GM21360 (cell line): ENCODE data around the gene MACROD2.
"Not testable (repeated sequence)": the region's sequence is repeated elsewhere in the genome, so short reads cannot be mapped to it uniquely, and the experiment has no call there.

ENCODE experiments used
- ATAC-seq: cut with Tn5 transposase; IDR thresholded peaks from one replicate; pipeline ENCODE4 v1.9.1; 2021; ENCODE audit warnings: mild to moderate bottlenecking, moderate library complexity; ENCODE audit not compliant: unreplicated experiment

Gene MACROD2

GRCh38 chr20:15179781-15180180 lies 1184.5 kb downstream of the MACROD2 start:
- ATAC-seq: no peak

- no peak for ATAC-seq
Observed at GRCh38 chr20:15185322-15185721, 1190.0 kb downstream of the MACROD2 start.

DNA sequence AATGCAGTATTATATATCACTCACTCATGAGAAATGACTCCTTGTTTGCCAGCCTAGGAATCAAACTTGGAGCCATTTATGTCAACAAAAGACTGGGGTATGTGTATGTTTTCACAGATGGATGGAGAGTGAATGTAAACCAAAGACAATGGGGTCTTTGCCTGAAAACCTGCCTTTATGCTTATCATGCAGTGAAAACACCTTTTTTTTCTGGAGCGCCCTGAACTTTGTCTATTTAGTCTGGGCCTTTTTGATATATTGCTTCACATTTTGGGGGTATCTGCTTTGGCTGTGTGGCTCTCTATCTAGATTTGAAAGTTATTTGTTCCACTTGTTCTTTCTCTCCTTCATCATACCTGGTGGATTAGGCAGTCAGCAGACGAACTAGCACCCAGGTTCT lies 1190.6 kb downstream of the MACROD2 start:
- no peak for ATAC-seq

DNA sequence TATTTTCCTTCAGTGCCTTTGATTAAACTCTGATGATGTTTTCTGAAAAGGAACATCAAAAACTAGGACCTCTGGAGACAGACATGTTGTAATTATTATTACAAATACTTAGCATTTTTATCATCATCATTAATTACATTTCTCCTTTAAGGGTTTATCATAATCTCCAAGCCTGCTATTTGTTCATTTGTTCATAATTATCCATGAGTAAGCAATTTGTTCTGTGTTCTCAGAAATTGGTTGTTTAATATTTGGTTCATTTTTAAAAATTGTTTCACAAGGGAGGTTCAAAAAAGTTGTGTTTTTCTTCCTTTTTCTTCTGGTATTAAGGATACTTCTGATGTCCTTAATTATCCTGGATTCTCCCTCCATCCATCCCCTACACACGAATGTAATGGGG lies 1192.3 kb downstream of the MACROD2 start:
- no peak for ATAC-seq

DNA sequence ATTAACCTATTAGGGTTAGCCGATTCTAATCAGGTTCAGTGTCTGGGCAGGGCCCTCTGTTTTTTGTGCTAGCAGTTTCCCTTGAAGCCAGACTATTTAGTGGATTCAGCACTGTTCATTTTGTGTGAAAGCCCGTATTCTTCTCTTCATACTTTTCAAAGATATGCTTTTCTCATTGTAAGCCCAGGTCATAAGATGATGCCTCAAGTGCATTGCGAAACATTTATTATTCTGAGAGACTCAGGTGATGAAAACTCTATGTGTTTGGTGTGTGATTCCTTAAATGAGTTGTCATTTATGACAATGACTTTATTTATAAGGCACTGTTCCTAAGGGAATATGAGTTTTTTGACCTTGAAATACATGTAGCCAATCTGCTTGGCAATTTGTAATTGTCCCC lies 1193.1 kb downstream of the MACROD2 start:
- no peak for ATAC-seq

- no peak for ATAC-seq
Observed at GRCh38 chr20:15191082-15191723, 1195.9 kb downstream of the MACROD2 start.

GRCh38 chr20:15195378-15195777 lies 1200.1 kb downstream of the MACROD2 start:
- ATAC-seq: no peak

GRCh38 chr20:15196547-15197255 lies 1201.4 kb downstream of the MACROD2 start:
- peak; percentile 59 for ATAC-seq

DNA sequence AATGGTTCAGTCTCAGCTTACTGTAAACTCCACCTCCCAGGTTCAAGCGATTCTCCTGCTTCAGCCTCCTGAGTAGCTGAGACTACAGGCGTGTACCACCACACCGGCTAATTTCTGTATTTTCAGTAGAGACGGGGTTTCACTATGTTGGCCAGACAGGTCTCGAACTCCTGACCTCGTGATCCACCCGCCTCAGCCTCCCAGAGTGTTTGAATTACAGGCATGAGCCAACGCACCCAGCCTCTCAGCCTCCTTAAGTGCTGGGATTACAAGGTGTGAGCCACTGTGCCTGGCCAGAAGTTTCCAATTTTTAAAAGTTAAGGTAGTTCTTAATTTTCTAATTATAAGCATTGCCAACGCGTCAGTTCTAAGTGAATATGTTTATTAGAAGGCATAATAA lies 1202.7 kb downstream of the MACROD2 start:
- ATAC-seq: not testable (repeated sequence)

GRCh38 chr20:15199698-15200097 lies 1204.4 kb downstream of the MACROD2 start:
- ATAC-seq: peak; percentile 45

DNA sequence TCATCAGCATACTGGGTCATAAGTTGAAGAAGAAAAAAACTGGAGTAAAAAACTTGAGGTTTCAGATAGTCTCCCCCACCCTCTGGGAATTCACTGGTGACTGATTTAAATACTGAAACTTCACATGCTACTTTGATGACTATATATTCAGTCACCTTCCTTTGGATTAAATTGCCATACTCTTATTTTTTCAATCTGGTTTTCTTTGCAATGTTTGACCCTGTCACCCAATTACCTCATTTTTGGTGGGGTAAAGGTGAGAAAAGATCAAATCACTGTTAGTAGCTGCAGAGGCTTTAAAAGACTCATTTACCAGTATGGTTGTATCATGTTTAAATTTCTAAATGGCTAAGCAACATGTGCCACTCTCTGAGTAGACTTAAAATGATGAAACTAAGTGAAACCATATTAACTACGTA lies 1204.8 kb downstream of the MACROD2 start:
- ATAC-seq: peak; percentile 79

DNA sequence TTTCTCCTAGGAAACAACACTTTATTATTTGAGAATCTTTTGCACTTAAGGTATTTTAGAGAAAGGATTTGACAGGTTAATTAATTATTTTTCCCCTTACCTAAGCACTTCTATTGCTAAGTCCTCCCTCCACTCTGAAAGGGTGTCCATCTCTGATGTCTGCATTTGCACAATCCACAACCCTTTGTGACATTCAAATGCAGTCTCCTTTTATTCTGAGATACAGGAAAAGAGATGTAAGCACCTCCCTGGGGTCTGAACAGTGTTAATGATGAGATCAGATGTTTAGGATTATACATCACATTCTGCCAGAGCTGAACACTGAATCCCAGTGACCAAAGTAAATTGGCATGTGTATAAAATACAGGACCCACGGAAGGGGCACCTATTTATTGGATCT lies 1206.3 kb downstream of the MACROD2 start:
- no peak for ATAC-seq

DNA sequence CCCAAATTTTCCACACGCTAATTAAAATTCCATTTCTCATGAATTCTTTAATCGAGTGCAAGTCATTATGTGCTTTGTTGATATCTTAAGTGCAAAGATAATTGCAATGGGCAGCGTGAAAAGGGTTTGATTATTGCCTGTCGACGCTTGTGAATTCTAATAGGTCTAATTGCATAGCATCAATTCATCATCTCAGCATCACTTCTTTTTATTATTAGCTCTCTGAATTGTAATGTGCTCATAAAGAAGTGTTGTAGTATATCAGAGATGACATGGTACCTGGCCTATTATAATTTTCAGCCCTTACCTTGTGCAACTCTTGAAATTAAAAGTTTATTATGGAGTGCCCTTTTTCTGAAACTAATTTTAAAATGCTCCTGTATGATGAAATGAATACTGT lies 1208.9 kb downstream of the MACROD2 start:
- ATAC-seq: no peak

DNA sequence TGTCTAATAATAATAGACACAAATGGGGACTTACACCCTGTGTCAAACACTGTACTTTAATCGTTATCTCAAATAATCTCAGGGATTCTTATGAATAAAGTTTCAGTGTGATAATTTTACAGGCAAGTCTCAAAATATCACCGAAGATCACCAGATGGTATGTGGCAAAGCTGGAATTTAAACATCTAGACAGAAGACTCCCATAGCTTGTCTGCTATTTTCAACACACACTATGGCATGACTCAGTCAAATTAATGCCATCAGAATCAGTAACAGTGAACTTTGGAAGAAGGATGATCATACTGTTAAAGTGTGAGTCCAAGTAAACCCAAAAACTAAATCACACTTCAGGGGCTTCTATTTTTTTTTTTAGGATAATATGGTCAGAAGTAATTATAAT lies 1209.7 kb downstream of the MACROD2 start:
- ATAC-seq: no peak

GRCh38 chr20:15205719-15206118 lies 1210.4 kb downstream of the MACROD2 start:
- no peak for ATAC-seq

- no peak for ATAC-seq
Observed at GRCh38 chr20:15209537-15209936, 1214.2 kb downstream of the MACROD2 start.

DNA sequence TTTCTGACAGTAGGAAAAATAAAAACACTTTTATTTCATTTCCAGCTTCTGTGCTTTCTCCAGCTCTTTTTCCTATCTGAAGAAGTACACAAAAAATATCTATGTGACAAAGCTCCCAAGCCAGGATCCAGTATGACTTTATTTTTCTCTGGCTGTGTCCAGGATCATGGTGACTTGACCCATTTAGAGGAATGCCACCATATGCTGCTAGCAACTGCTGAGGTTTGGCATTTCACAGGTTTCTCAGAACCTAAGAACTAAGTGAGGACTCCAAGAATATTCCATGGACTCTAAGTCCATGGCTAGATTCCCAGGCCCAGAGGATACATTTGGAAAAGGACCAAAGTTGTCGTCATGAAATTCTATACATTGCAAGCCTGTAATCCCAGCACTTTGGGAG lies 1218.7 kb downstream of the MACROD2 start:
- no peak for ATAC-seq

- no peak for ATAC-seq
Observed at GRCh38 chr20:15220009-15220656, 1224.8 kb downstream of the MACROD2 start.

DNA sequence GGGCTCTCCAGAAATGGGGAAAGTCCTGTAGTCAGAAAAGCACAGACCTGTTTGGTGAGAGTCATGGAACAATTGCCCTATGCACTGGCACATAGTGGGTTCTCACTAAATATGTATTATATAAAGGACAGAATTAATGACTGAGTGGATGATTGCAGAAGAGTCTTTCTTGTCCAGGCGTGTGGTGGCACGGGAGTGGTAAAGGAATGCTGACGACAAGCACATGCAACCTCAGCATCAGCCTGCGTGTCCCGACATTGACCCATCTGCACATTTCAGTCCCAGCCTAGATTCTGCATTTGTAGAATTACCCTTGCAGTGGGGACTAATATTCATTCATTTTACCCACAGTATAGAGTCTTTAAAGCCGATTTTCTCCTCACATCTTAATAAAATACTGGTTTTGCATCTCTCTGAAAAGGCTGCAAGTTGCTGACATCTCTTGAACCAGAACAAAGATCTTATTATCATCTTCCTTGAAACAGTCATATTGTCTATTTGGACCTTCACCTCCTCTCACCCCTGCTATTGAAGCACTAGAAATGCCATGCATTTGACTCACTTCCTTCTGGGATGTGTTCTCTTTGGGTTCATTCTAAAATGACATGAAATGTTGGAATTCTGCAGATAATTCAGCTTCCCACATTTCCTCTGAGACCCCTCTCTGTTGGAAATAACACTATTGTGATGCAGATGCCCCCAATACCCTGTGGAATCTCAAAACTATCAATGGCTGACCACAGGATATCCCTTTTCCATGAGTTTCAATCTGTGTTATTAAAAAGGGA lies 1225.7 kb downstream of the MACROD2 start:
- ATAC-seq: no peak

DNA sequence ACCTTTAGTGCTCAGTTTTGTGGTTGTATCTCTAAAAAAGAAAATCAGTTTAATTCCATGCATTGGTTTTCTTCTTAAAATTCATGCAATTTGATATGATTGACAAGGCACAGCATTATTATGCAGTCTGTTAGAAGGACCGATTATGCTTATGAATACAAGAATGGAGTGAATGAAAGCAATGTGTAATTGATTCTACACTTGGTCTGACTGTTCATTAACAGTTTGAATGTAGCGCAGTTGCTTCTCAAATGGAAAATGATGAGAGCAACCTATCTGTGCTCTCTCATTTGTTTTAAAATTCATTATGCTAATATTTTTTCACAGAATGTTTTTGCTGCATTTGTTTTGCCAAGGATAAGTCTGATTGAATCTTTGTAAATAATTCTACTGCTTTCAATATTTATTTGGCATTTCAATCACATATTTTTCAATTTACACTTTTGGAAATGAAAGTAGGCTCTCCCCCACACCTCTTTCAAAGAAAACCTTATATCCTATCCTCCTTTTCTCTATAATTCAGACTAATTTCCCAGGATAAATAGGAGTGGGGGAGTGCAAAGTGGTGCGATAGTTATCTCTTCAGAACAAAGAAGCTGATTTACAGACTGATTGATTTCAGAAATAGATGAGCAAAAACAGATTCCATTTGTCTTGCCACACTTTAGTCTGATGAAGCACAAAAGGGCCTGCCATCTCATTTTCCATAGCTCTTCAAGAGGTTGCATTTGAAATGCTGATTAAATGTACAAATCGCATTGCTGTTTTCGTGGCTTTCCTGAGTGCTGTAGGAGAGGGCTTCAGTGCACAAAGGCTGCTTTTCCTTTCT lies 1227.4 kb downstream of the MACROD2 start:
- ATAC-seq: no peak

- no peak for ATAC-seq
Observed at GRCh38 chr20:15224199-15224598, 1228.9 kb downstream of the MACROD2 start.
